NCI-H1436 treated with DMSO at 0.1 percent for 48 hours (cell line): ENCODE results near the gene ZNF518A.
A peak's percentile ranks its signal among the peaks of the same experiment; 100 is the strongest.

Experiments used
- DNase-seq: peaks from one replicate; lab custom pipeline; 2025; lab: John Stamatoyannopoulos, UW

Gene ZNF518A, protein sequence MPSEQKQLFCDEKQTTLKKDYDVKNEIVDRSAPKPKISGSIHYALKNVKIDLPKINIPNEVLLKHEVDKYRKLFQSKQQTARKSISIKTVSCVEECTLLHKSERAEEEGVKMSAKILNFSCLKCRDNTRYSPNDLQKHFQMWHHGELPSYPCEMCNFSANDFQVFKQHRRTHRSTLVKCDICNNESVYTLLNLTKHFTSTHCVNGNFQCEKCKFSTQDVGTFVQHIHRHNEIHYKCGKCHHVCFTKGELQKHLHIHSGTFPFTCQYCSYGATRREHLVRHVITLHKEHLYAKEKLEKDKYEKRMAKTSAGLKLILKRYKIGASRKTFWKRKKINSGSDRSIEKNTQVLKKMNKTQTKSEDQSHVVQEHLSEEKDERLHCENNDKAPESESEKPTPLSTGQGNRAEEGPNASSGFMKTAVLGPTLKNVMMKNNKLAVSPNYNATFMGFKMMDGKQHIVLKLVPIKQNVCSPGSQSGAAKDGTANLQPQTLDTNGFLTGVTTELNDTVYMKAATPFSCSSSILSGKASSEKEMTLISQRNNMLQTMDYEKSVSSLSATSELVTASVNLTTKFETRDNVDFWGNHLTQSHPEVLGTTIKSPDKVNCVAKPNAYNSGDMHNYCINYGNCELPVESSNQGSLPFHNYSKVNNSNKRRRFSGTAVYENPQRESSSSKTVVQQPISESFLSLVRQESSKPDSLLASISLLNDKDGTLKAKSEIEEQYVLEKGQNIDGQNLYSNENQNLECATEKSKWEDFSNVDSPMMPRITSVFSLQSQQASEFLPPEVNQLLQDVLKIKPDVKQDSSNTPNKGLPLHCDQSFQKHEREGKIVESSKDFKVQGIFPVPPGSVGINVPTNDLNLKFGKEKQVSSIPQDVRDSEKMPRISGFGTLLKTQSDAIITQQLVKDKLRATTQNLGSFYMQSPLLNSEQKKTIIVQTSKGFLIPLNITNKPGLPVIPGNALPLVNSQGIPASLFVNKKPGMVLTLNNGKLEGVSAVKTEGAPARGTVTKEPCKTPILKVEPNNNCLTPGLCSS (N-terminal part only)

GRCh38 chr10:96129387-96130325 lies at the start of gene ZNF518A:
ZNF518A (plus strand) TSS chr10:96130297; CDS start chr10:96156323, 26,026 bp downstream.
- DNase-seq = peak; percentile 76

- no peak for DNase-seq
Measured at GRCh38 chr10:96082153-96082552, 47.9 kb upstream of the ZNF518A start.

- no peak for DNase-seq
Measured at GRCh38 chr10:96082748-96083147, 47.3 kb upstream of the ZNF518A start.

GRCh38 chr10:96089116-96089515 lies 41.0 kb upstream of the ZNF518A start:
- DNase-seq = no peak

DNA sequence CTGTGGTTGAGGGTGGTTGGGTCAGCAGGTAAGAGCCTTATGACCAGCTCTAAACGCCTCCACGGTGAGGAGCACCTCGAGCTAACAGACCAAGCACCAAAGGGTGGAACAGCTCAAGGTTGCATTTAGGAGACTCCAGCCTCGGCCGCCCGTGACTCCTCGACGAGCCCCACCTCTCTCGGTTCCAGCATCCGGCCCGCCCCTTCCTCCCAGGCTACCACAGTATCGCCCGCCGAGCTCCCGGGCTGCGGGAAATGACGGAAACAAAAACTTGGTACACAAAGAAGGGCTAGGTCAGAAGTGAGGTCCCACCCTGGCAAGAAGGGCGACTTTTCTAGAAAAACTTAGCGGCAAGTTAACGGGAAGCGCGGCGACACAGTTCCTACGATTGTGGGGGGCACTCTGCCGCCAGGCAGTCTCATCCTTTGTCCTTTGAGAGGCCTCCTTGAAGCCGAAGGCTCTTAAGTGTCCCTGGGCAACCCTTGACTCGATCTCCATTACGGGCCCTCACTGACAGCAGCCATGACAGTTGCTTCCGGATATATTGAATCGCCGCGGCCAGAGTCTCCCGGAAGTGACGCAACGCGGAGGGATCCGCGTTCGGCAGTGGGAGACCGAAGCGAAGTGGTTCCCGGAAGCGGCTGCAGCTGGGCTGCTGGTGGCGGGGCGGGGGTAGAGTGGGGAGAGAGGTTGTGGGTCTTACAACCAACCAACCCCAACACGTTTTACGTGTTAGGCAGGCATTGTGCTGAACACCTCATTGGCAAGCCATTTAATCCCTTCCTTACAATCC lies 40.2 kb upstream of the ZNF518A start:
- DNase-seq = peak; percentile 68

DNA sequence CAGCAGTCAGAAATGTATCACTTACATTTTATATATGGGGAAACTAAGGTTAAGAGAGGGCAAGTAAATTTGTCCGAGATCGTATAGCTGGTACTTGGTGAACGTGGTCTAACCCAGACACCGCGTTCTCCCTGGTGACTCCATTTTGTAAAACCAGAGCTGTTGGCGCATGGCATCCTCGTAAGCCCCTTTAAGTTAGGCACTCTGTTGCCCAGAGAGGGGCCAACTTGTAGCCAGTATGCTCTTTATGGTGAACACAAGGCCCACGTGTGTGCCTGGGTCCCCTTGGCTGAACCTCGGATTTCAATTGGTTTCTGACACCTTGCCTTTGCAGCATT lies 39.7 kb upstream of the ZNF518A start:
- no peak for DNase-seq

GRCh38 chr10:96092999-96093767 lies 36.9 kb upstream of the ZNF518A start:
- no peak for DNase-seq

- DNase-seq = no peak
Measured at GRCh38 chr10:96093948-96094347, 36.1 kb upstream of the ZNF518A start.

DNA sequence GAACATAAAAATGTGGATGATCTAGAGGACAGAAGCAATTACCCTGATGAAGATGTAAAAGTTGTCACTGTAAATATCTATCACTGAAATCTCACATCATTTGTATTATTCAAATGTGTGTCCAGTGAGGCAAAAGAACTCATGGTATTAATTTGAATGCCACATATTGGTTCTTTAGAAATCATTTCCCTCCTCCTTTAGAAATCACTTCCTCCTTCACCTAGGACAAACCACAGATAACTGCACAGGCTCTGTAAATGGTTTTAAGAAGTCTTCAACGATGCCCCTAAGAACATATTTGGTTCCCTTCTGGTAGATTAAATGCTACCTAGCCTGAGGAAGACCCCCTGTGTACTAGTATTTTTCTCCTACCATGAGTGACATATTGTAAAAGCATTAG lies 33.1 kb upstream of the ZNF518A start:
- DNase-seq = no peak

DNA sequence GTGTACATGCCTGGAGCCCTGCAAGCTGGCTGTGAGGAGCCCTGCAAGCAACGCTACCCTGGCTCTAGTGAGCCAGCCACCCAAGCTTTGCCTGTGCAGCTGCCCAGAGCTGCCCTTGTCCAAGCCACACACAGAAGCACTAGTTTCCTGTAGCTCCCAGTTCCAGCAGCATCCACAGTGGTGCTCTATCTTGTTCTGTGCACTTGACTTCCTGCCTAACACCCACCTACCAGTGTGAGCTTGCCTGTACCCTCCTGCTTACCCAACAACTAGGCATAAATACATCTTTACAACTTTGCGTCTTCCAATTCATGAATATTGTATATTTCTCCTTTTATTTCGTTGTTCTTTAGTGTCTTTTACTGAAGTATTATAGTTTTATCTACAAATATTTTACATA lies 32.2 kb upstream of the ZNF518A start:
- no peak for DNase-seq

- no peak for DNase-seq
Measured at GRCh38 chr10:96107623-96108038, 22.5 kb upstream of the ZNF518A start.

DNA sequence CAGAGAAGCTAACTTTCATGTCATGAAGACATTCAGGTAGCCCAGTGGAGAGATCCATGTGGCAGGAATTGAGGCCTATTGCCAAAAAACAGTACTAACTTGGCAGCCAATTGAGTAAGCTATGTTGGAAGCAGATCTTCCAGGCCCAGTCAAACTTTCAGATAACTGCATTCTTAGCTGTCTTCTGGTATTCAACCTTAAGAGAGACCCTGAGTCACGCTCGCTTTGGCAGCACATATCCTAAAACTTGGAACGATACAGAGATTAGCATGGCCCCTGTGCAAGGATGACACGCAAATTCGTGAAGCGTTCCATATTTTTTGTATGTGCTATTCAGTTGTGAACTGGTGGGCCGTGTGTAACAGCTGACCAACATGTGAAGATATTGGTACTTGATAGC lies 17.6 kb upstream of the ZNF518A start:
- no peak for DNase-seq

DNA sequence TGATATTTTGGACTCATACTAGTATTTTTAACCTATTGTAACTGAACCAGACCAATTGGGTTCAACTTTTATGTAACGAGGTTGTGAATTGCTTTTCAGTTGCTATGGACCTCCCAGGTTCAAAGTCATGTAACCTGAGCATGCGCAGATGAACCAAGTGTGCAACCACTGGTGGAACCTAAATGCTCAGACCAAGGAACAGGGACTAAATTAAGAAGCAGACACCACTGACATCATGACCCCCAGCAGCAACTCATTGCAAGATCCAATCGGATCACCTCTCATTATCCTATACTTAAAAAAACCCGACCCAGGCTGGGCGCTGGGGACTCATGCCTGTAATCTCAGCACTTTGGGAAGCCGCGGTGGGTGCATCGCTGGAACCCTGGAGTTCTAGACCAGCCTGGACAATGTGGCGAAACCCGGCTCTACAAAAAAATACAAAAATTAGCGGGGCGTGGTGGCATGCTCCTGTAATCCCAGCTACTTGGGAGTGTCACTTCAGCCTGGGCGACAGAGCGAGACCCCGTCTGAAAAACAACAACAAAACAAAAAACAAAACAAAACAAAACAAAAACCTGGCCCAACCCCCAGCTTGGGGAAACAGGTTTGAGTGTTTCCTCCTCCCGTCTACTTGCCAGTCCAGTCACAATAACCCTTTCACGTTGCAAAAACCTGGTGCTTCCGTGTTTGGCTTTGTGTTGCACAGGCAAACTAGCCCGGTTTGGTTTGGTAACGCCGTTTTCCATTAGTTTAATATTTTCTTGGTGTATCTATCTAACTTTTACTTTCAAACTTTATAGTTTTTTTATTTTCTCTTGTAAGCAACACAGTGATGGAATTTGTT lies 11.3 kb upstream of the ZNF518A start:
- DNase-seq = no peak

GRCh38 chr10:96122824-96123223 lies 7.3 kb upstream of the ZNF518A start:
- no peak for DNase-seq

- DNase-seq = no peak
Measured at GRCh38 chr10:96124230-96125141, 5.6 kb upstream of the ZNF518A start.

- no peak for DNase-seq
Measured at GRCh38 chr10:96125142-96125515, 5.0 kb upstream of the ZNF518A start.

- DNase-seq = no peak
Measured at GRCh38 chr10:96130326-96130995, 364 bp downstream of the ZNF518A start.

DNA sequence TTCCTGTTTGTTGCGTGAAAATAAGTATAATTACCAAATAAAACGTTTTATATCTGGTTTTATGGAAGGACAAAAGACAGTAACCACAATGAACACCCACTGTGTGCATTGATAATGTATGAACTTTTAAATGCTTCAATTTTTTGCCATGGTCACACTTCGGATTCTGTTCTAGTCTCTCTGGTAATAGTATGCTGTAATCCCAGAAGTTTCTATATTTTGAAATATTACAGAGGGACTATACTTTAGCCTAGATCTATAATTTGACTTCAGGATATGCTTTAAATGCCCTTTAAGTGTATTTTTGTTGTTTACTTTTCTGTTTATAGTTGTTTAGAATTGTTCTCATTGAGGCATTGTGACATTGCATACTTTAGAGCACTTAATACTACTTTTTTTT lies 1.5 kb downstream of the ZNF518A start:
- no peak for DNase-seq
